Measurements from ENCODE around the gene DNAH8.

GRCh38 chr6:38813041-38813823, 98.1 kb downstream of the DNAH8 start:
- no peak for TF ChIP-seq EZH2 (IDR thresholded peaks at IDR 0.05; ENCODE audit: insufficient read depth, low read length)
- TF ChIP-seq CTCF (IDR thresholded peaks at IDR 0.05; ENCODE audit: insufficient read depth, low read depth, low read length): no peak
